Renal pelvis (tissue), 12 donors: Measurements from ENCODE around the gene BTN1A1. TPM values are rescaled to one million over a fixed set of nuclear protein-coding genes. Genes with fewer than 3 reads are reported as not detected.
"Not testable (repeated sequence)": the region's sequence is repeated elsewhere in the genome, so short reads cannot be mapped to it uniquely, and the experiment has no call there.

ENCODE experiments used
- DNase-seq: peaks from one replicate; pipeline ENCODE4 v3.0.0-alpha.2; 2013
- long read RNA-seq, 16 experiments: transcript quantifications; one replicate each; lab custom pipeline, GENCODE V29; 2026
- polyA plus RNA-seq, 3 donors: library from polyadenylated mRNA; unstranded; fragments of 120-200 nt; gene quantifications; one replicate each; pipeline ENCODE4 v1.2.1, GENCODE V29; 2013; ENCODE audit not compliant: insufficient read length in 3 of 3

The BTN1A1 gene, protein sequence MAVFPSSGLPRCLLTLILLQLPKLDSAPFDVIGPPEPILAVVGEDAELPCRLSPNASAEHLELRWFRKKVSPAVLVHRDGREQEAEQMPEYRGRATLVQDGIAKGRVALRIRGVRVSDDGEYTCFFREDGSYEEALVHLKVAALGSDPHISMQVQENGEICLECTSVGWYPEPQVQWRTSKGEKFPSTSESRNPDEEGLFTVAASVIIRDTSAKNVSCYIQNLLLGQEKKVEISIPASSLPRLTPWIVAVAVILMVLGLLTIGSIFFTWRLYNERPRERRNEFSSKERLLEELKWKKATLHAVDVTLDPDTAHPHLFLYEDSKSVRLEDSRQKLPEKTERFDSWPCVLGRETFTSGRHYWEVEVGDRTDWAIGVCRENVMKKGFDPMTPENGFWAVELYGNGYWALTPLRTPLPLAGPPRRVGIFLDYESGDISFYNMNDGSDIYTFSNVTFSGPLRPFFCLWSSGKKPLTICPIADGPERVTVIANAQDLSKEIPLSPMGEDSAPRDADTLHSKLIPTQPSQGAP
- polyA plus RNA-seq, result under 1 TPM; 0.16 to 0.23 (median 0.18) TPM
- long read RNA-seq, donor 1, result 0 reads
- long read RNA-seq, donor 2, result 0 reads
- long read RNA-seq, donor 3, result 0 reads
- long read RNA-seq, donor 4, result 0 reads
- long read RNA-seq, donor 5, result 0 reads
- long read RNA-seq, donor 6, result 0 reads
- long read RNA-seq, donor 7, result 0 reads
- long read RNA-seq, donor 8, result 0 reads
- long read RNA-seq, donor 9, result 0 reads
- long read RNA-seq, donor 10, result 0 reads
- long read RNA-seq, donor 11, result 0 reads
- long read RNA-seq, donor 12, result 0 reads
- long read RNA-seq, donor 13, result 0 reads
- long read RNA-seq, donor 14, result 0 reads
- long read RNA-seq, donor 15, result 0 reads
- long read RNA-seq, donor 16, result 0 reads

DNA sequence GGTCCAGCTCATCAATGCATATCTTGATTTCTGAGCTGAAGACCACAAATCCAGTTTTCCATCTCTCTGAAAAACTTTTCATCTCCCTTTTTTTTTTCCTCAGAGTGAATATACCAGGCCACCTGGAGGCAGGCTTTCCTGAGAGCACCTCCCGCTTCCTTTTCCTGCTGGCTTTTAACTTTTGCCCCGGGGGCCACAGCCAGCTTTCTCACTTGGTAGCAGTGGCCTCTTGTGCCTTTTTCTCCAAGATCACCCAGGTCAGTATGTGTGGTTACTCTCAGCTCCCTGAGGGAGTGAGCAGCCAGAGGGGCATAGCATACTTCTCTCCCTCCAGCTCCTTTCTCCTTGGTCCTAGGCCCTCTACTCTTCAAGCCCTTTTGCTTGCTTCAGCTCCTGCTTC, at the start of gene BTN1A1:
Gene BTN1A1, plus strand, starts transcription at position 202 of the 400 bp plus-strand sequence. CDS start 984 bp downstream, outside the sequence.
- DNase-seq, result no peak

DNA sequence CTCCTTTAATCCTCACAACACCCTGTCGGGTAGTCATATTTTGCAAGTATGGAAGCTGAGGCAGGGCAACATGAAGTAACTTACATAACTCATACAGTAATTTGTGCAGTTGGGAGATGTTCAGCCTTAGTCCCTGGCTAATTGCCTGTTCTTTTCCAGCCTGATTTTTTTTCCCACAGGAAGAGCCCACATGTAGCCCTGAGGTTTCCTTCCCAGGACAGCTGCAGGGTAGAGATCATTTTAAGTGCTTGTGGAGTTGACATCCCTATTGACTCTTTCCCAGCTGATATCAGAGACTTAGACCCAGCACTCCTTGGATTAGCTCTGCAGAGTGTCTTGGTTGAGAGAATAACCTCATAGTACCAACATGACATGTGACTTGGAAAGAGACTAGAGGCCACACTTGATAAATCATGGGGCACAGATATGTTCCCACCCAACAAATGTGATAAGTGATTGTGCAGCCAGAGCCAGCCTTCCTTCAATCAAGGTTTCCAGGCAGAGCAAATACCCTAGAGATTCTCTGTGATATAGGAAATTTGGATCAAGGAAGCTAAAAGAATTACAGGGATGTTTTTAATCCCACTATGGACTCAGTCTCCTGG, 47.4 kb upstream of the BTN1A1 start:
- no peak for DNase-seq

DNA sequence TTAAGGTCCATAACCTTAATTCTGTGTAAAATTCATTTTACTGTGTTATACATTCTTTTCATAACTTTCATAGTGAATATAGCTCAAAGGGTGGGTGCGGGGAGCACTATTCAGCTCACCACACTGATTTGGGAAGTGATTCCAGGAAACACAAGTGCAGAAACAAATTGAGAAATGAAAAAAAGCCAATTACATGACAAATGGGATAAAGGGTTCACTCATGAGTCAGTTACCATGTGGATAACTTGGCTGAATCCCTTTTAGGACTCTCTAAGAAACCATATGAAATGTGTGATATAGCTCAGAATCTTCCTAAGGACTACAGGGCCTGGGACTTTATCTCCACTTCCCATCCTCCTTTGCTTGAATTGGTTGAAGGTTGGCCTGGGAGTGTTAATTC, 45.5 kb upstream of the BTN1A1 start:
- DNase-seq, result no peak

DNA sequence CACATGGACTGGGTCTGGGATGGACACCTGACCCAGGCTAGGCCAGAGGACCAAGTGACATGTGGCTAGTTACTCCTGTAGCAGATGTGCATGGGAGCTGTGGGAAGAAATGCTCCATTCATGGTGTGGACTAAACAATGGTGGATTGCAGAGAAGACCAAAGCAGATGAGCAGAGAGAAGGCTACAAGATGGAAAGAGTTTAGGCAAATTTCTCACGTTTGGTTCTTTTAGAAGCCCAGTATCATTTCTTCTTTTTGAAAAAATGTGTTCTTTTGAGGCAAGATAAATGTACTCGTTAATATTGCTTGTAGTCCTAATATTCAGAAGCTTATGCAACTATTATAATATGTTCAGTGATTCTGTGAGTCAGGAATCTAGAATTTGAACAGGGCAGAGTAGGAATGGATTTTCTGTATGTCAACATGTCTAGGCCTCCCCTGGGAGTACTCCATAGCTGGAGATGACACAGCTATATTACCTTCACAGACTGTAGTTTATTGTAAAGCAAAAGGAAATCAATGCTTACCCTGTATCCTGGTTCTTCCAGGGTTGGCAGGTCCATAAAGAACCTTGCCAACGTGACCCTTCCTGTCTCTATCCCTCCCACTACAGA, 44.6 kb upstream of the BTN1A1 start:
- DNase-seq, result no peak

DNA sequence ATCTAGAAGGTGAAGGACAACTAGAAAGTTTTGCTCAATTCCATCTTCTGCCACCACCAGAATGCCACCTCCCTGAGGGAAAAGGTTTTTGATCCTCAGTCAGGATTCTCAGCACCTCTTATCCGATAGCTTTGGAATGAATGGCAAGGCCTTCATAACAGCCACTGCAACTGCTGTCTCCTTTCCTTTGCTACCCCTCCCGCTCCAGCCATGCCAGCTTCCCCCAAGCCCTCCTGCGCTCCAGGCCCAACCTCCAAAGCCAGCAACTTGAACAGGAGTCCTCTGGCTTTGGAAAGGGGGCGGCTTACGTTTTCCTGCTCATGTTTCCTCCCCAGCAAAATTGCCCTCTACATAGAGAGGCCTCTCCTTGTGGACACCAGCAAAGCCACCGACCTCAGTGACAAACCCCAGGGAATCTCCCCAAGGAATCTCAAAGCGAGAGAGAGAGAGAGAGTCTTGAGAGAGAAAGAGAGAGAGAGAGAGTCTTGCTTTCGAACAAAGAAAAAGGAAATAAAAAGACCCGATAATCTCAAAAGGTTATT, 42.8 kb upstream of the BTN1A1 start:
- DNase-seq, result no peak

DNA sequence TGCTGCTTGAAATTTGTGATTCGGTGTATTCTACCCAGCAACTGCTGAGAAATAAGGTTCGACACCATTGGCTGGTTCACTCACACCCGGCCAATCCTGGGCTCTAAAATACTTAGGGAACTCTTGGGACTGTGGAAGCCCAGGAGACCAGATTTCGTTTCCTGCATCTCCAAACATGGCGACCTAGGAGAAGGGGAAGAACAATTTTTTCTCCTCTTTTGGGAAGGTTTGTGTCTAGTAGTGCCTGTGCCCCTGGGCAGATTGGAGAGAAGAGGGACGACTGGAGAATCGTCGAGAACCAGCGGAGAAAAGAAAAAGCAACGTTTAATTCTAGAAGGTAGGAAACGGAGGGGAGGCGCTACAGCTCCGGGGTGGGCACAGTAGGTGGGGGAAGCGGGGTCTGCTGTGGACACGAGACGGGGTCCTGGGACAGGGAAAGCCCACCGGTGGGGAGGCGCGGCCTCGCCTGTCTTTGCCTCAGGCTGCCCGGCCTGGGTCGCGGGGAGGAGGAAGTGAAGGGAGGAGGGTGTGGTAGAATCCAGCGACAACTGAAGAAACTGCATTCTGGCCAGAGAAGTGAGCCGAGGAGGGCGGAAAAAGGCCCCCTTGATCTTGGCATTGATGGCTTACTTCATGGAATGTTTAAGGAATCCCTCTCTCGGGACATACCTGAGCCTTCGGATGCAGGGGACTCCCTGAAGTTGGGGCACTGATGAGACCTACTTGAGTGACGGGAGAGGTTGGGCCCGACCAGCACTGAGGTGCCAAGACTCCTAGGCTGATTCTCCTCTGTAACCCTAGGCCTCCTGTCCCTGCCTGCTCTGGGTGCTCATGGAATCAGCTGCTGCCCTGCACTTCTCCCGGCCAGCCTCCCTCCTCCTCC, 42.1 kb upstream of the BTN1A1 start, which contains the start of gene BTN2A1:
Gene BTN2A1, plus strand, starts transcription at position 150 of the 883 bp plus-strand sequence. Its CDS starts 682 bp downstream, at position 832.
- DNase-seq, result peak; percentile 95

DNA sequence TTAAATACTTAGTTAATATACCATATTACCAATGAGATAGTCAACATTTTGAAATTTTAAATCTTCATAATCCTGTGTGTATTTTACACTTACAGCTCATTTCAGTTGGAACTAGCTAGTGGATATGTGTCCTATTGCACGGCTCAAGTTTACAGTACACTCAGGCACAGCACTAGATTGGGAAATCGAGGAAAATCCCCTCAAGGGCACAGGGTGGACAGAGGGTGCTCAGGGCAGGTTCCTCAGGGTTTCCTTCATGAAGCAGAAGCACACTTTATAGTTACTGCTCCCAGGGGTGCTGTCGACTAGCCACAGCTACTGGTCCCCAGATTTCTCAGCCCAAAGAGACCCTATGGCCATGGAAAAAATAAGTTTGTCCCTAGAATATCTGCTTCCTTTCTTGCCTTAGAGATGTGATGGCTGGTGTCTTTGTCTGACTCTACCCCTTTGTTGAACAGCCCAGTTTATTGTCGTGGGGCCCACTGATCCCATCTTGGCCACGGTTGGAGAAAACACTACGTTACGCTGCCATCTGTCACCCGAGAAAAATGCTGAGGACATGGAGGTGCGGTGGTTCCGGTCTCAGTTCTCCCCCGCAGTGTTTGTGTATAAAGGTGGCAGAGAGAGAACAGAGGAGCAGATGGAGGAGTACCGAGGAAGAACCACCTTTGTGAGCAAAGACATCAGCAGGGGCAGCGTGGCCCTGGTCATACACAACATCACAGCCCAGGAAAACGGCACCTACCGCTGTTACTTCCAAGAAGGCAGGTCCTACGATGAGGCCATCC, 40.9 kb upstream of the BTN1A1 start:
- no peak for DNase-seq

DNA sequence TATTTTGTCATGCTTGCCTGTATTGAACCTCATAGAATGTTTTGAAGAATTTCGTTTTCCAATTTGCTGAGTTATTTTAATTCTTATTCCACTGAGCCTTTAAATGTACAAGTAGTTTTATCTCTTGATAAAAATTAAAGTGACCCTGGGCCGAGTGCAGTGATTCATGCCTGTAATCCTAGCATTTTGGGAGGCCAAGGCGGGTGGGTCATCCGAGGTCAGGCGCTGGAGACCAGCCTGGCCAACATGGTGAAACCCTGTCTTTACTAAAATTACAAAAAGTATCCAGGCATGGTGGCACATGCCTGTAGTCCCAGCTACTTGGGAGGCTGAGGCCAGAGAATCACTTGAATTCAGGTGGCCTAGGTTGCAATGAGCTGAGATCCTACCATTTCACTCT, 38.8 kb upstream of the BTN1A1 start:
- DNase-seq, result not testable (repeated sequence)

DNA sequence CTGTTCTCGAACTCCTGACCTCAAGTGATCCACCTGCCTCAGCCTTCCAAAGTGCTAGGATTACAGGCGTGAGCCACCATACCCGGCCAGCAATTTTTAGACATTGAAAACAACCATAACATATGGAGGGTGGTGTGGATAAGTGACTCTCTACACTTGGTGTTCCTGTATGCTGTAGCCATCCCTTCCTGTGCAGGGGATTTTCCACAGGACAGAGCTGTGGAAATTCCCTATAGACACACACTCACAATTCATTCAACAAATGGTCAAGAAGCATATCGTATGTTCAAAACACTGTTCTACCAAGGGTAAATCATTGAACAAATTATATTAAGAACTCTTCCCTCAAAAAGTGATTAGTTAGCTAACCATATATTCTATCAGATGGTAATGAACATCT, 36.1 kb upstream of the BTN1A1 start:
- no peak for DNase-seq

DNA sequence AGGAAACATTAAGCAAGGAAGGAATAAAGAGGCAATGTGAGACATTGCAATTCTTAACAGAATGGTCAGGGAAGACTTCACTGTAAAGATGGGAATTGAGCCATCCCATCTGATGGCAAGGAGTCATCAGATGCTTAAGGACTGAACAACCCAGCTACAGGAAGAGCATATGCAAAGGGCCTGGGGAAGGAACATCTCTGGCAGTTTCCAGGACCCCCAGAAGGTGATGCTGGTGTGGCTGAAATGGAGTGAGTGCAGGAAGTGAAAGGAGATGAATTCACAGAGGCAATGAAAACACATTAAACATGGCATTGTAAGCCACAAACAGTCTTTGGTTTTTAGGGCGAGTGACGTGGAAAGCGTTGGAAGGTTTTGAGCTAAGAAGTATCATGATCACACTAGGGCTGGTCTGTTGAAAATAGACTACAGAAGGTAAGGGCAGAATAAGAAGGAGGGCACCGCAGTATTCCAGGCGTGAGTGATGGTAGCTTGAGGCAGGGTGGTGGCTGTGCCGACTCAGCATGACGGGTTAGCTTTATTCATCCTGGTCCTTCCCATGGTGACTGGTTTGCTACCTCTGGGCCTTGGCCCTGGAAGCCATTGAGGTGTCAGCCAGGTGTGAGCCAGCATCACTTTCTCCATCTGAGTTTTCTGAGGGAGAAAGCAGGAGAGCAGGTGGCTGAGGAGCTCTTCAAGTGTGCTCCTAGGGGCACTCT, 35.5 kb upstream of the BTN1A1 start:
- no peak for DNase-seq

DNA sequence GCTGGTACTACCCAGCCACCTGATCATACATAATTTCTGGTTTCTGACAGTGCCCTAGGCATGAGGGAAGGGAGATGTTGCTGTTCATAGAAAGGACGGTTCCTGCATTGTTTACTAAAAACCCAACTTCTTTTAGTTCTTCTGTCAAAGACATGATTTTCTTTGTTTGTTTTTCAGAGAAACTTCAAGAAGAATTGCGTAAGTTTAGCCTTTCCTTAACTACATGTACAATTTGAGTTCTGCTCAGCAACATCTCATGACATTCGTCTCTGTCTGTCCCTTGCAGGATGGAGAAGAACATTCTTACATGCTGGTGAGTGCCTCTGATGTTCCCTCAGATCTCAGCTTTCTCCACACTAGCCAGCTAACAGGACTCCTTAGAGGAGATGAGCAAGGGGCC, 34.3 kb upstream of the BTN1A1 start:
- no peak for DNase-seq

DNA sequence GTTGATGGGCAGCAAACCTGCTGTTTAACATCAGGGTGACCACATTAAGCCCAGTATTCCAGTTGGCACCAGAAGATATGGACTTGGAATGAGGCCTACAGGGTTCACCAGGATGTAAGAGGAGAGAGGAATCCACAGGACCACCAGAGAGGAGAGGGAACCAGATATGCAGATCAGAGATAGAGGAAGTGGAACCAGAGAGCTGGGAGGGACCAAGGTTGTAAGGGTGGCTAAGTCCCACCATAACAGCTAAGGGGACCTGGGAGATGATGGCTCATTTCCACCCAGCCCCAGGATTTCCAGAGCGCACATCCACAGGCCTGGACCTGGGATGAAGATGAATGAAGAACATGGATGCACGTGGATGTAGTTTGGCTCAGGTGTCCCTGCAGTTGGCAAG, 31.3 kb upstream of the BTN1A1 start:
- no peak for DNase-seq

DNA sequence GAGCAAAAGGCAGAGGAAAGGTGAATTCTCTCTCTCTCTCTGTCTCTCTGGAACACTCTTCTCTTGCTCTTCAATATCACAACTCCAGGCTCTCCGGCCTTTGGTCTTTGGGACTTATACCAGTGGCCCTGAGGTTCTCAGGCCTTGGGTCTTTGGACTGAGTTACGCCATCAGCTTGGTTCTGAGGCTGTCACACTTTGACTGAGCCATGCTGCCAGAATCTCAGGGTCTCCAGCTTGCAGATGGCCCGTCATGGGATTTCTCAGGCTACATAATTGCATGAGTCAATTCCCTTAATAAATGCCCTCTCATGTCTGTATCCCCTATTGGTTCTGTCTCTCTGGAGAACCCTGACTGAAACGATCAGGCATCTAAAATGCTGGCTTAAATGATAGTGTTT, 29.5 kb upstream of the BTN1A1 start:
- DNase-seq, result no peak

DNA sequence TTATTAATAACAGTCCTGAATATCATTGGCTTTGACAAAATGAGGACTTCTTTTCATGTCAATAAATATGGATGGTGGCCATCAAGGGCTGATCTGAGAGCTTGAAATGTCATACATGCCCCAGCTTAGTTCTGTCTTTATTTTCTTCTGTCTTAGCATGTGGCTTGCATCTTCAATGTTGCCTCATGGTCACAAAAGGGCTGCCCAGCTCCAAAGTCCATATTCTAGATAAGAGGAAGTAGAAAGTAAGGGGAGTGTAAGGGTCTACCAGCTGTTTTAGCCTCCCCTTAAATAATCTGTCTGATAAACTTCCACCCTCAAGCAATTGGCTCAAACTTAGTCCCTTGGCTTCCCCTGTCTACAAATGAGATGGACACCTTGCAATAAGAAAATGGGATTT, 28.1 kb upstream of the BTN1A1 start:
- DNase-seq, result no peak

DNA sequence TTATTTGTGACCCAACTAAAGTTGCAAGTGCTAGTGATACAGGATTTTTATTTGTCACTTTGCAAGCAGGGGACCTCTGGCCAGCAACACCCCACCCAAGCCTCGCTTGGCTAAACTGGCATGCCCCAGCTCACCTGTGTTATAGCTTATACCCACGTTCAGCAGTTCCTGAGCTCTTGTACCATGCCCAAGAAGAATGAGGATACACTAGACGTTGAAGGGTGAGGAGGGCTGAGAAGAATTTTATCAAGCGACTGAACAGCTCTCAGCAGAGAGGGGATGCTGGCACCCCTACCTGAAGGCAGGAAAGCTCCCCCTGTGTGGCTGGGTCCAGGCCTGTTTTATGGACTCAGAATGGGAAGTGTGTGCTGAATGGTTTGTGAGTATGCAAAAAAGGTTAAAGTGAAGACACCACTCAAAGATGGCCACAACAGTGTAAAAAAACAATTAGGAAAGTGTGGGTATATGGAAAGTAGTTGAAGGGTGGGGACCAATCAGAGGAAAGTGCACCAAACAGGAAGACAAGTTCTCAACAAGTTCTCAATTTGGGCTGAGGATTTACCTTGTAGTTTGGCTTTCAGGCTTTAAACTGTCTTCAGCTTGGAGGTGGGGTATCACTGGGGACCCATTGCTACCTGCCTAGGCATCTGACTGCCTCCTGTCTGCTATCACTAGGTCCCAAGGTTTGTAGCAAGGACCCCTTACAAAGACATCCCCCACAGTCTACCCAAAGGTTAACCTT, 27.4 kb upstream of the BTN1A1 start:
- no peak for DNase-seq

DNA sequence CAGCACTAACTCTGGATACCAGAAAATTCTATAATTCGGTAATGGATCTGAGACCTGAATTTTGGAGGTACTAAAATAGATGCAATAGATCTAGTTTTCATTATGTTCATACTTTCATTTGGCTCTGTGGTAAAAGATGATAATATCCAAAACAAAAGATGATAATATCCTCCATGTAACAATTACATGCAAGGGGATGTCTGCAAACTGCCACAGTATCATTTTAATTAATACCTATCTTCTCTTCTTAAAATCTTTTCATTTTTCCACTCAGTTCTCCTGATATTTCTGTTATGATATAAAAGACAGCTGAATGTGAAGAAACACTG, 26.7 kb upstream of the BTN1A1 start:
- no peak for DNase-seq

DNA sequence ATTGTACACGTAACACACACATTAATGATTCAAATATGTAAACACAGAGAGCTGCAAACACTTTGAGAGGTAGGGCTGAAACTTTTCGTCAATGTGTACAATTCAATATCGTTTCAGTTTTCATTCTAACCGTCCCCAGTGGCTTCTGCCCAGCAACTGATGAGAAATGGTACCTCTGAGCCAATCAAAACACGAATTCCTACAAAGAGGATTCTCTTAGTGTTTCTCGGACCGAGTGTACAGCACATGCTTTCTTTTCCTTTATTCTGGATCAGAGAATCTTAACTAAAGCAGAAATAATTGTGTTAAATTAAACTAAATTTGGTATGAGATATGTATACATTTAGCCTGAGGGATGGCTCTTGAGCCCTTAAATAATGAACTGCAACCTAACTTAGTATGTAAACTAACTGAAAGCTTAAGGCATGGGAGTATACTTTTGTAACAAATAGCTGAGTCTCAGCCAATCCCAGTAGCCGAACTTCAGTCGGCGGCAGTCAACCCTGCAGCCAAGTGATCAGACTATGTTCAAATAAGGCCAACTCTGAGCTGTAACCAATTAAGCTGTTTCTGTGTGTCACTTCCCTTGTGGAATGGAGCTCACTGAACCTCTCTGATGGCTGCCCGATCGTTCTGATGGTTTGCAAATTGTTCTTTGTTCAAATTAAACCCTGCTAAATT, 26.2 kb upstream of the BTN1A1 start:
- DNase-seq, result peak; percentile 89

DNA sequence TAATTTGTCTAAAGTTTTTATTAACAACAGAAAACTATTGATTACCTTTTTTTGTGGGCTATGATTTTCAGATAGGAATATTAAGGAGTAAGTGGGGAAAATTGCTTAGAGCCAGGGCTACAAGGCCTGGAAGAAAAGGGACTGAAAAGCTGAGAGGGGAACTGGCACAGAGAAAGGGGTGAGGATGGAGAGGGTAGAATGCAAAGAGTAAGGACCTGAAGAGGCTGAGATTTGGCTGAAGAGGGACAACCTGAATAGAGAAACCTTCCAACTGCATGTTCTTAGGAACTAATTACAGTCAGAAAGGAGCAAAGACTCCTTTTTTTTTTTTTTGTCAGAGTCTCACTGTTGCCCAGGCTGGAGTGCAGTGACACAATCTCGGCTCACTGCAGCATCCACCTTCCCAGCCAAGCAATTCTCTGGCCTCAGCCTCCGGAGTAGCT, 25.6 kb upstream of the BTN1A1 start:
- no peak for DNase-seq
